ENCODE results near the gene PHLDB2.

The PHLDB2 gene

GRCh38 chr3:111856501-111856900 lies 2.6 kb upstream of the PHLDB2 start:
- peaks cover 2% of the 10 kb centered on the region for H3K79me1 ChIP-seq (replicated peaks; ENCODE audit: low read length, poor library complexity, severe bottlenecking)
- no peak overlapping the region for H3K9ac ChIP-seq (ENCODE audit: low read length)
- H3K9me3 ChIP-seq (ENCODE audit: control insufficient read depth, low read length), result no peaks in the 10 kb centered on the region
- H3K18ac ChIP-seq (ENCODE audit: low read depth in 1 of 2, low read length in 2 of 2), result no peak overlapping the region
- no peak overlapping the region for H4K8ac ChIP-seq (ENCODE audit: low read length)
- H3K4me2 ChIP-seq (ENCODE audit: low read length, poor library complexity, severe bottlenecking), result no peak overlapping the region
- DNase-seq, result no peak
- no peak overlapping the region for H3K27ac ChIP-seq (ENCODE audit: low read length, poor library complexity, severe bottlenecking)
- no peaks in the 10 kb centered on the region for H3K36me3 ChIP-seq (ENCODE audit: control insufficient read depth in 1 of 2, insufficient read depth in 2 of 2, low read depth in 1 of 2, low read length in 2 of 2)
- H3K14ac ChIP-seq (ENCODE audit: low read length in 2 of 2), result no peak overlapping the region
- 88% methylated on average over 2 of the region's 3 CpGs for WGBS
- H2AFZ ChIP-seq (ENCODE audit: low read depth, low read length), result no peak overlapping the region
- no peak overlapping the region for H3K4me3 ChIP-seq (ENCODE audit: insufficient read depth in 1 of 2, low read depth in 1 of 2, low read length in 2 of 2)
- H3K27me3 ChIP-seq (ENCODE audit: control insufficient read depth in 1 of 2, insufficient read depth in 1 of 2, low read length in 2 of 2), result no peaks in the 10 kb centered on the region
- H3K4me1 ChIP-seq (ENCODE audit: control insufficient read depth, insufficient read depth, low read depth, low read length), result peaks cover 2% of the 10 kb centered on the region
- H3K23ac ChIP-seq (ENCODE audit: low read length in 2 of 2), result no peak overlapping the region
- no peak overlapping the region for H2AK5ac ChIP-seq (ENCODE audit: low read length, severe bottlenecking)
- H3K4ac ChIP-seq (ENCODE audit: low read depth in 1 of 2, low read length in 2 of 2), result no peak overlapping the region
- H2BK5ac ChIP-seq (ENCODE audit: low read depth, low read length, poor library complexity, severe bottlenecking), result no peak overlapping the region
- H2BK12ac ChIP-seq (ENCODE audit: low read length in 2 of 2), result no peak overlapping the region
- no peak overlapping the region for H4K91ac ChIP-seq (ENCODE audit: low read length)
- H2BK15ac ChIP-seq (ENCODE audit: low read depth, poor library complexity, severe bottlenecking), result no peak overlapping the region
- H2BK120ac ChIP-seq (ENCODE audit: low read depth, low read length), result no peak overlapping the region

GRCh38 chr3:111857474-111857873 lies 1.6 kb upstream of the PHLDB2 start:
- H3K14ac ChIP-seq (ENCODE audit: low read length in 2 of 2), result no peak overlapping the region
- H3K23ac ChIP-seq (ENCODE audit: low read length in 2 of 2), result no peak overlapping the region
- H3K4me2 ChIP-seq (ENCODE audit: low read length, poor library complexity, severe bottlenecking), result no peak overlapping the region
- no peaks in the 10 kb centered on the region for H3K36me3 ChIP-seq (ENCODE audit: control insufficient read depth in 1 of 2, insufficient read depth in 2 of 2, low read depth in 1 of 2, low read length in 2 of 2)
- H3K18ac ChIP-seq (ENCODE audit: low read depth in 1 of 2, low read length in 2 of 2), result no peak overlapping the region
- no peak overlapping the region for H3K27ac ChIP-seq (ENCODE audit: low read length, poor library complexity, severe bottlenecking)
- H3K9me3 ChIP-seq (ENCODE audit: control insufficient read depth, low read length), result no peaks in the 10 kb centered on the region
- H3K4me1 ChIP-seq (ENCODE audit: control insufficient read depth, insufficient read depth, low read depth, low read length), result peaks cover 4% of the 10 kb centered on the region
- no peak overlapping the region for H3K4ac ChIP-seq (ENCODE audit: low read depth in 1 of 2, low read length in 2 of 2)
- DNase-seq, result no peak
- H2BK5ac ChIP-seq (ENCODE audit: low read depth, low read length, poor library complexity, severe bottlenecking), result no peak overlapping the region
- no peak overlapping the region for H4K91ac ChIP-seq (ENCODE audit: low read length)
- no peak overlapping the region for H2BK15ac ChIP-seq (ENCODE audit: low read depth, poor library complexity, severe bottlenecking)
- no peaks in the 10 kb centered on the region for H3K27me3 ChIP-seq (ENCODE audit: control insufficient read depth in 1 of 2, insufficient read depth in 1 of 2, low read length in 2 of 2)
- no peak overlapping the region for H2AK5ac ChIP-seq (ENCODE audit: low read length, severe bottlenecking)
- no peak overlapping the region for H2BK120ac ChIP-seq (ENCODE audit: low read depth, low read length)
- H4K8ac ChIP-seq (ENCODE audit: low read length), result no peak overlapping the region
- peaks cover 2% of the 10 kb centered on the region for H3K79me1 ChIP-seq (replicated peaks; ENCODE audit: low read length, poor library complexity, severe bottlenecking)
- no peak overlapping the region for H2AFZ ChIP-seq (ENCODE audit: low read depth, low read length)
- H2BK12ac ChIP-seq (ENCODE audit: low read length in 2 of 2), result no peak overlapping the region
- H3K4me3 ChIP-seq (ENCODE audit: insufficient read depth in 1 of 2, low read depth in 1 of 2, low read length in 2 of 2), result no peak overlapping the region
- WGBS, result 78% methylated on average over 6 of the region's 6 CpGs
- no peak overlapping the region for H3K9ac ChIP-seq (ENCODE audit: low read length)

DNA sequence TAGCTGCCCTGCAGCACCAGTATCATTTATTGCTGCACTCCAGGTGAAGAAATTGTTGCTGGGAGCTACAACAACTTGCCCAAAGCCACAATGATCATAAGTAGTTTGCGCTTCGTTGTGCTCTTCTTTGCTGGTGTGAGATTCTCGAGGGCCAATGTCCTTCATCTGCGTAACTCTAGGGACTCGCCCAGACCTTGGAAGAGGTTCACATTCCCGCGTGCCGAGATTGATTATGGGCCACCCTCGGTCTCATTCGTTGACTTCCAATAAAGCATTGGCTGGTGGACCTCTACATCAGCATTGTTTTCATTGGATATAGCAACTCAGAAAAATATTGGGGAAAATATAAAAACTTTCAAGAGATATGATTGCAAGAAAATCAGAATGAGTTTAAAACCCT lies 423 bp upstream of the PHLDB2 start:
- WGBS, result 28% methylated on average over 10 of the region's 10 CpGs
- Histone ChIP-seq H2AK5ac (ENCODE audit: low read length, severe bottlenecking) (peak overlapping the region; percentile 81), H3K27me3 (ENCODE audit: control insufficient read depth in 1 of 2, insufficient read depth in 1 of 2, low read length in 2 of 2) (no peaks in the 10 kb centered on the region), H3K14ac (ENCODE audit: low read length in 2 of 2) (no peak overlapping the region), H3K4ac (ENCODE audit: low read depth in 1 of 2, low read length in 2 of 2) (no peak overlapping the region), H3K9ac (ENCODE audit: low read length) (peak overlapping the region; percentile 99), H3K4me2 (ENCODE audit: low read length, poor library complexity, severe bottlenecking) (peak overlapping the region; percentile 44), H3K27ac (ENCODE audit: low read length, poor library complexity, severe bottlenecking) (peak overlapping the region; percentile 70), H3K4me3 (ENCODE audit: insufficient read depth in 1 of 2, low read depth in 1 of 2, low read length in 2 of 2) (peak overlapping the region; percentile 70 to 95), H2BK5ac (ENCODE audit: low read depth, low read length, poor library complexity, severe bottlenecking) (no peak overlapping the region), H3K9me3 (ENCODE audit: control insufficient read depth, low read length) (no peaks in the 10 kb centered on the region), H2BK15ac (ENCODE audit: low read depth, poor library complexity, severe bottlenecking) (no peak overlapping the region), H3K18ac (ENCODE audit: low read depth in 1 of 2, low read length in 2 of 2) (no peak overlapping the region), H3K36me3 (ENCODE audit: control insufficient read depth in 1 of 2, insufficient read depth in 2 of 2, low read depth in 1 of 2, low read length in 2 of 2) (no peaks in the 10 kb centered on the region), H4K91ac (ENCODE audit: low read length) (no peak overlapping the region), H4K8ac (ENCODE audit: low read length) (peak overlapping the region; percentile 19), H3K4me1 (ENCODE audit: control insufficient read depth, insufficient read depth, low read depth, low read length) (peaks cover 6% of the 10 kb centered on the region), H2AFZ (ENCODE audit: low read depth, low read length) (no peak overlapping the region), H2BK12ac (ENCODE audit: low read length in 2 of 2) (no peak overlapping the region), H3K23ac (ENCODE audit: low read length in 2 of 2) (no peak overlapping the region), H3K79me1 (replicated peaks; ENCODE audit: low read length, poor library complexity, severe bottlenecking) (peaks cover 2% of the 10 kb centered on the region), H2BK120ac (ENCODE audit: low read depth, low read length) (no peak overlapping the region)
- no peak for DNase-seq

GRCh38 chr3:111859974-111860859 lies 1.2 kb downstream of the PHLDB2 start:
- H2BK5ac ChIP-seq (ENCODE audit: low read depth, low read length, poor library complexity, severe bottlenecking), result peak overlapping the region; percentile 99
- peak overlapping the region; percentile 30 for H4K91ac ChIP-seq (ENCODE audit: low read length)
- DNase-seq, result peak; percentile 93
- peak overlapping the region in 1 of 2 experiments; percentile 89 for H3K14ac ChIP-seq (ENCODE audit: low read length in 2 of 2)
- peak overlapping the region; percentile 54 to 60 for H3K4ac ChIP-seq (ENCODE audit: low read depth in 1 of 2, low read length in 2 of 2)
- H3K4me2 ChIP-seq (ENCODE audit: low read length, poor library complexity, severe bottlenecking), result peak overlapping the region; percentile 44
- H3K9me3 ChIP-seq (ENCODE audit: control insufficient read depth, low read length), result no peaks in the 10 kb centered on the region
- H4K8ac ChIP-seq (ENCODE audit: low read length), result peak overlapping the region; percentile 27
- peak overlapping the region; percentile 99 for H3K9ac ChIP-seq (ENCODE audit: low read length)
- WGBS, result under 1% methylated on average over 26 of the region's 35 CpGs
- H3K27me3 ChIP-seq (ENCODE audit: control insufficient read depth in 1 of 2, insufficient read depth in 1 of 2, low read length in 2 of 2), result no peaks in the 10 kb centered on the region
- H3K36me3 ChIP-seq (ENCODE audit: control insufficient read depth in 1 of 2, insufficient read depth in 2 of 2, low read depth in 1 of 2, low read length in 2 of 2), result no peaks in the 10 kb centered on the region
- H3K23ac ChIP-seq (ENCODE audit: low read length in 2 of 2), result peak overlapping the region in 1 of 2 experiments; percentile 91
- H2BK12ac ChIP-seq (ENCODE audit: low read length in 2 of 2), result peak overlapping the region; percentile 56 to 68
- H2BK120ac ChIP-seq (ENCODE audit: low read depth, low read length), result peak overlapping the region; percentile 56
- peaks cover 6% of the 10 kb centered on the region for H3K4me1 ChIP-seq (ENCODE audit: control insufficient read depth, insufficient read depth, low read depth, low read length)
- H3K18ac ChIP-seq (ENCODE audit: low read depth in 1 of 2, low read length in 2 of 2), result peak overlapping the region; percentile 73 to 82
- peak overlapping the region; percentile 43 for H2AFZ ChIP-seq (ENCODE audit: low read depth, low read length)
- H2BK15ac ChIP-seq (ENCODE audit: low read depth, poor library complexity, severe bottlenecking), result peak overlapping the region; percentile 54
- H3K79me1 ChIP-seq (replicated peaks; ENCODE audit: low read length, poor library complexity, severe bottlenecking), result peaks cover 2% of the 10 kb centered on the region
- peak overlapping the region; percentile 70 to 95 for H3K4me3 ChIP-seq (ENCODE audit: insufficient read depth in 1 of 2, low read depth in 1 of 2, low read length in 2 of 2)
- peak overlapping the region; percentile 86 for H3K27ac ChIP-seq (ENCODE audit: low read length, poor library complexity, severe bottlenecking)
- H2AK5ac ChIP-seq (ENCODE audit: low read length, severe bottlenecking), result peak overlapping the region; percentile 62
